T1000 (cell line): ENCODE results near the gene REEP1.

ENCODE experiments used
- DNase-seq: peaks from one replicate; lab custom pipeline; 2025; ENCODE audit warnings: mixed read lengths; lab: John Stamatoyannopoulos, UW

REEP1 gene

DNA sequence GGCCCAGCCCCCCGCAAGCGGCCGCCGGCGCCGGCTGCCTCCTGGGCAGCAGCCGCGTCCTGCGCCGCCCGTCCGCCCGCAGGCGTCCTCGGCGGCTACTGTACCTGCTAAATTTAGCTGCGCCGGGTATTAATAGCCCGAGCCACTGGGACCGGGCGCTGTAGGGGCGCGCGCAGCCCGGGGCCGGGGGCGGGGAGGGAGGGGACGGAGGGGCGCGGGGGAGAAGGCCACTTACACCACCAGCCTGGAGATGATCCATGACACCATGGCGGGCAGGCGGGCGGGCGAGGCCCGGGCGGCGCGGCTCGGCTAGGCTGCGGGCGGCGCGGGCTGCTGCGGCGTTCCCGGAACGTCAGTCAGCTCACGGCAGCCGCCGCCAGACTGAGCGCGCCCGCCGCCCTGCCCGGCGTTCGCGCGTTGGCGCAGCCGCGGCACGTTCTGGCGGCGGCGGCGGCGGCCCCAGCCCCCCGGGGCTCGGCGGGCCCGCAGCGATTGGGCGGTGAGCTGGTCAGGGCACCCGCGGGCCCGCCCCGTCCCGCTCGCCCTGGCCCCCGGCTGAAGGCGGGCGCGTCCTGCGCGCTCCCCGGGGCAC lies at the start of gene REEP1:
Gene REEP1, minus strand, starts transcription at position 383 of the 592 bp plus-strand sequence. Its CDS starts 116 bp downstream, at position 267.
- DNase-seq = no peak

- no peak for DNase-seq
Measured at GRCh38 chr2:86383844-86384243, 46.4 kb upstream of the REEP1 start.

- DNase-seq = no peak
Measured at GRCh38 chr2:86382698-86383097, 45.3 kb upstream of the REEP1 start.

GRCh38 chr2:86382108-86382507 lies 44.7 kb upstream of the REEP1 start:
- no peak for DNase-seq

- DNase-seq = no peak
Measured at GRCh38 chr2:86378469-86378868, 41.0 kb upstream of the REEP1 start.

DNA sequence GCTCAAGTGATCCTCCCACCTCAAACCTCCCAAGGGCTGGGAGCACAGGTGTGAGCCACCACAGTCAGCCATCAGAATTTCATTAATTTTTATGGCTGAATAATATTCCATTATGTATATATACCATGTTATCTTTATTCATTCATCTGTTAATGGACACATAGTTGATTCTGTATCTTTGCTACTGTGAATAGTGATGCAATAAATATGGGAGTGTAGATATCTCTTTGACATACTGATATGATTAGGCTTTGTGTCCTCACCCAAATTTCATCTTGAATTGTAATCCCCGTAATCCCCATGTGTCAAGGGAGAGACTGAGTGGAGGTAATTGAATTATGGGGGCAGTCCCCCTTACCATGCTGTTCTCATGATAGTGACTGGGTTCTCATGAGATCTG lies 38.2 kb upstream of the REEP1 start:
- DNase-seq = no peak

GRCh38 chr2:86372641-86373502 lies 35.4 kb upstream of the REEP1 start:
- peak; percentile 23 for DNase-seq

DNA sequence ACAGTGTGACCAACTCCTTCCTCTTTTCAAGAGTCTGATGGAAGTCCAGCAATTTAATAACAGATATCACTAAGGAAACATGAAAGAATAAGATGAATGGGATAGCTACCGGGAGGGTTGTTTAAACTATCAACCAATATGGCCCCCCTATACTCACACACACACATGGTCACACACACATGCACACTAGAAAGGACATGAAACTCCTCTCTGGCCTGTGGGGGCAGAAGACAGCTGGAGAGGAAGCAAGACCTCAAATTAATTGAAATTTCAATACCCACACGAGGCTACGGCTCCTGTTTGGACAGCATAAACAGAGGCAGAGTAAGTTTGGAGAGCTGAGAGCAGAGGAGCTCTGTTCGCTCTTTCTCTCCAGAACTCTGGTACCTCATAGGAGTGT lies 34.7 kb upstream of the REEP1 start:
- DNase-seq = no peak

DNA sequence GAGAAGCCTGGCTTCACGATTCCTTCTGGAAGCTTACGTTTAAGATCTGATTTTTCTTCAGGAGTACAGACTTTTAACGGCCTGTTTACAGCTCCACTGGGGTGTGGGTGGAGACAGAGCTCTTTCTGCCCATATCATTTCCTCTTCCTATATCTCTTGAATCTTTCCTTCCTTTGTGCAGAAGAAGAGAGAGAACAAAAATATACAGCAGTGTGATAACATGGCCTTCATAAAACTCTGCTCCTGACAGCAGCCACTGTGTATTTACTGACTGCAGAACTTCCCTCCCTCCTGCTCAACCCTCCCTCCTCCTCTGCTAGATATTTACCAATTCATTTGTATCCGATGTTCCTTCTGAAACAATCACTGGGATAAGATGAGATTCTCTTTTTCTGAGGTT lies 34.1 kb upstream of the REEP1 start:
- DNase-seq = no peak

GRCh38 chr2:86370579-86370978 lies 33.2 kb upstream of the REEP1 start:
- no peak for DNase-seq

DNA sequence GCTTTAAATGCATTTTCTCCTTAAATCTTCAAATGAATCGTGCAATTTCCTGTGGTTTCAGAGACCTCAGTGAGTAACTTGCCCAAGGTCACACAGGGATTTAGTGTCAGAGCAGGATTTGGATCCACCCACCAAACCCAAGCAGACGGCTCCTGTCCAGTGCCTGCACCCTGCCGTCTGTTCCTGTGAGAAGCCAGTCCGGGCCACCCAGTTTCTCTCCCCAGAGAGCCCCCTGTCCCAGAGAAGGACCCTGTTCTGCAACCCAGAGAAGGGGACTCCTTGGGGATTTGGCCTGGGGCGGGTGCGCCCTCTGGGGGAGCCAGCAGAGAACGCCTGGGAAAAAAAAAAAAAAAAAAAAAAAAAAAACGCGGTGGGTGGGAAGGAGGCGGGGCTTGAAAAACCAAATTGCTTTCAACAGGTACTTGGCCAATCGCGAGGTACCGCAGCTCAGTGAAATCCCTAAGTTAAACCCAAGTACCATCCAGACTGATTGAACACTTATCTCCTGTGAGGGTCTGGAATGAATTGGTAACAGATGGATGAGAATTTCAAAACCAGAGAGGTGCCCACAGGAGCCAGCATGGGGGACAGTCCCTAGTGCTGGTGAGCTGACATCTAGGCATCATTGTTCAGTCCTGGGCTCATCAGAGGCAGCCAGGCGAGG lies 30.9 kb upstream of the REEP1 start:
- DNase-seq = peak; percentile 18

DNA sequence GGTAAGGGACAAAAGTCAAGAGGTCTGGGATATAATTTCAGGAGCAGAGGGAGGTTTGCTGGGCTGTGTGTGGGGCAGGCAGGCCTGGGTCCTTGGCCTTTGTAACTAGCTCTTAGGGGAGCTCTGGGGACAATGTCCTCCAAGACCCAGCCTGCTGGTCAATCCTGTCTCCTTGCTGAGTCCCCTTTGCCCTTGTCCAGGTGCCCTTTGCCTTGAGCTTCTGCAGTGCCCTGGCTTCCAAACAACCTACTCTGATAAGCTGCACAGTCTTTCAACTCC lies 30.0 kb upstream of the REEP1 start:
- DNase-seq = no peak

GRCh38 chr2:86366651-86367498 lies 29.4 kb upstream of the REEP1 start:
- no peak for DNase-seq

DNA sequence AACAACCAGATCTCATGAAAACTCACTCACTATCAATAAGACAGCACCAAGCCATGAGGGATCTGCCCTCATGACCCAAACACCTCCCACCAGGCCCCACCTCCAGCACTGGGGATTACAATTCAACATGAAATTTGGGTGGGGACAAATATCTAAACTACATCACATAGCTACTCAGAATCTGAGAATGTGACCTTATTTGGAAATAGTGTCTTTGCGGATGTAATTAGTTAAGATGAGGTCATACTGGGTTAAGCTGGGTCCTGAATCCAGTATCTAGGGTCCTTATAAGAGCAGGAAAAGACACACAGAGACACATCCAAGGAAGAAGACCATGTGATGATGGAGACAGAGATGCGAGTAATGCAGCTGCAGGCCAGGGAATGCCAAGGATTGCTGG lies 27.5 kb upstream of the REEP1 start:
- DNase-seq = no peak

GRCh38 chr2:86360776-86361175 lies 23.4 kb upstream of the REEP1 start:
- no peak for DNase-seq

DNA sequence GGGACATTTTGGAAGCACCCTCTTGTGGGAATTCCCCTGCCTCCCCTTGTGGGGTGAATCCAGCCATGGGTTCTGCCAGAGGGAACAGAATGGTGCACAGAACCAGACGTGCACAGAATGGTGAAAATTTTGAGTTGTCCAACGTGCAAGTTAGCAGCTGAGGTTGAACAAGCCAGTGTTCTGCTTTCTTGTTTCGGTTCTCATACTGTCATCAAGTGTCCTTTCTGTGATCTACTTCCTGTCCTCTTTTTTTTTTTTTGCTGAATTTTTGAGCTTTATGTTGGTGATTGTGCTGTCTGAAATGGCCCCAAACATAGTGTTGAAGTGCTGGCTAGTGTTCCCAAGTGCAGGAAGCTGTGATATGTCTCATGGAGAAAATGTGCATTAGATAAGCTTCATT lies 21.5 kb upstream of the REEP1 start:
- DNase-seq = no peak

DNA sequence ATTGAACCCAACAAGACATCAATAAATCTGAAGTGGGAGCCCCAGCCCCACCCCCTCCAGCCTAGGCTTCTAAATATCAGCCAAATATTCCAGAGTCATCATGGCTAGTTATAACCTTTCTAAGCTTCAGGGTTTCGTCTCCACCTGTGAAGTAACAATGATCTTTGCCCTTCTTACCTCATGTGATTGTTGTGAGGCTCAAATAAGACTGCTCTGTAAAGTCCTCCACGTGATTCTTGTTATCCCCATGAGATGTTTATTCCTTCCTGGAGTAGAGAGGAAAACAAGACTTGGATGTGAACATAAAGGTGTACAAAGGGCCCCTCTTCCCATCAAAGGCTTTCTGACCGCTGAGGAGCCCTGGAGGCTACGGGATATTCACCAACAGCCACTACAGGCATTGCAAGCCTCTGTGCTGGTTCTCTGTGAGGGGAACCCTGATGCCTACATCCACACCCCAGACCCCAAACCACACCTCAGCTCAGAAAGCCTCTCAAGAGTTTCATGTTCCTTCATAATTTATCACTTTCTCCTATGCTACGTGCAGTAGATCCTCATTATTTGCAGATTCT lies 20.1 kb upstream of the REEP1 start:
- no peak for DNase-seq

GRCh38 chr2:86352727-86353221 lies 15.3 kb upstream of the REEP1 start:
- DNase-seq = no peak

DNA sequence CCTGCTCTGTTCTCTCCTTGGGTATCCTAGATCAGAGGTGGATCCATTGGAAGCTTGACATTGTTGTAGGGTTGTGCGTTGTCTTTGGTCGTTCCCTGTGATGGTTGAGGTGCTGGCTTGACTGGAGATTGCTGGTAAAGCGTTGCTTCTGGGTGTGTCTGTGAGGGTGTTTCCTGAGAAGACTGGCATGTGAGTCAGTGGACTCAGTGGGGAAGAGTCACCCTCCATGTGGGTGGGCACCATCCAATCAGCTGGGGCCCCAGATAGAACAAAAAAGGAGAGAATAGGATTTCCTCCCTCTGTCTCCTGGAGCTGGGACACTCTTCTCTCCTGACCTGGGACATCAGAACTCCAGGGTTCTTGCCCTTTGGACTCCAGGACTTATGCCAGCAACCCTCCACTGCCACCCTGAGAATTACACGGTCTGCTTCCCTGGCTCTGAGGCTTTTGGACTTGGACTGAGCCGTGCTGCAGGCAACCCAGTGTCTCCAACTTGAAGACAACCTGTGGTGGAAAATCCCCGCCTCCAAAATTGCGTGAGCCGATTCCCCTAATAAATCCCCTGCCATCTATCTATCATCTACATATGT lies 14.8 kb upstream of the REEP1 start:
- no peak for DNase-seq

DNA sequence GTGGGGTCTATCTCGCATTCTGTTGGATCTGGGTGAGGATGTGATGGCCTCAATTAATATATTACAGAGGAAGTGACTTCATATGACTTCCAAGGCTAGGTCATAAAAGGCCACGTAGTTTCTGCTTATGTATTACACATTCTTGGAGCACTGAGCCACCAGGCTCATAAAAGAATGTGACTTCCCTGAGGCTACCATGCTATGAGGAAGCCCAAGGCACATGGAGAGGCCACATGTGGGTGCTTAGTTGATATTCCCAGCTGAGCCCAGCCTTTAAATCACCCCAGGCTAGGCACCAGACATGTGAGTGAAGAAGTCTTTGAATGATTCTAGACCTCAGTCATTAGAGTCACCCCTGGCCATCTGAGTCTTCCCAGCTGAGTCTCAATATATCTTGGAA lies 13.3 kb upstream of the REEP1 start:
- DNase-seq = no peak

DNA sequence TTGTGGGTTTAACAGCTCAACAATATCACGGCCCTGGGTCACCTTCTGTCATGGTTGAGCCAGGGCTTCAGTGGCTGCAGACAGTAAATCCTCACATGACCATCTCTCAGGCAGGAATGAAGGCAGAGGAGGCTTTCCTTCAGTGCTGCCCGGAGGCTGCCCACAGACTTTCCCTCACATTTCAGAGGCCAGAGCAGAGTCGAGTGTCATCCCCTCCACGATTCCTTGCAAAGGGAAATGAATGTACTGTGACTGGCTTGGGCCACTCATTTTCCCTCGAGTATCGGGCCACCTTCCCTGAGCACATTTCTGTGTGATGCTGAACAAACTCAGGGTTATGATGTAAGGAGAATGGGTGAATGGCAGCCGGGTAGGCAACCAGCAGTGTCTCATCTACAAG lies 10.0 kb upstream of the REEP1 start:
- DNase-seq = no peak
